Measurements from ENCODE around the gene SCTR.

Gene SCTR

DNA sequence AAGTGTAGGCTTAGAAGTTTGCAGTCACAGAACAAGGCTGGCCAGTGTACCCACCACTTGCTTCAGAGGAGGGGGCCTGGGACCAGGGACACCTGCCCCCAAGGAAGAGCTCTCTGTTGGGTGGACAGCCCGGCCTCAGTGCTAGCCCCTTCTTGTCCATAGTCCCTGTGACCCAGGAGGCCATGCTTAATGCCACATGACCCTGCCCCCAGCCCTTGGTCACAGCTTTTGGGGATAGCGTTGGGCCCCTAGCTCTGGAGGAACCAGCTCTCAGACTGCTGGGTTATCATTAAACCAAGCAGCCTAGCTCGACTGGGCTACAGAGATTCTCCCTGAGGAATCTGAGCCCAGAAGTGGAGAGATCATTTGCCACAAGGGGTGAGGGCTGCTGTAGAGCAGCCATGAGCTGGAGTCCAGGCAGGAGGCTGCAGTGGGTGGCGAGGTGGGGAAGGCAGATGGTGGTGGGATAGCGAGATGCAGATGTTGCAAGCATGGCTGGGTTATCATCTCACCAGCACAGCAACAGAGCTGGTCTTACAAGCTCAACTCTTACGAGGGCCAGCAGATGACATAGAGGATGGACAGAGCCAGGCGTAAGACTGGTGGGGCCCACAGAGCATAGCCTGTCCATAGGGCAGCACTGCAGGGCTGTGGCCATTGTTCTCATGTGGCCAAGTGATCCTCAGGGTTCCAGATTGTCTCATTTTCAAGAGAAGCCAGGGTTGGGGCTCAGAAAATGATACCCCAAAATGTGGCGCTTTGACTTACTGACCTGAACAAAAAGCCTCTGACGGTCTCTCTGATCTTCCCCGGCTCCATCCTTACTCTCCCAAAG is 99.8 kb downstream of the SCTR start:
- no peak overlapping the region for H3K4me3 ChIP-seq (ENCODE audit: insufficient read depth, low read depth, low read length)
- H3K4me1 ChIP-seq (ENCODE audit: control insufficient read depth, insufficient read depth, low read length) = peaks cover 6% of the 10 kb centered on the region
- H3K27ac ChIP-seq (ENCODE audit: insufficient read depth, low read depth, low read length, poor library complexity, severe bottlenecking) = no peak overlapping the region
- H3K27me3 ChIP-seq (ENCODE audit: control insufficient read depth, insufficient read depth, low read length, poor library complexity, severe bottlenecking) = peaks cover 1% of the 10 kb centered on the region
- H3K36me3 ChIP-seq (ENCODE audit: control insufficient read depth, insufficient read depth, low read length) = no peaks in the 10 kb centered on the region
- WGBS, 2 experiments = 93% methylated on average over 10 of the region's 10 CpGs
- H3K9me3 ChIP-seq (ENCODE audit: control insufficient read depth, low read length) = no peaks in the 10 kb centered on the region

DNA sequence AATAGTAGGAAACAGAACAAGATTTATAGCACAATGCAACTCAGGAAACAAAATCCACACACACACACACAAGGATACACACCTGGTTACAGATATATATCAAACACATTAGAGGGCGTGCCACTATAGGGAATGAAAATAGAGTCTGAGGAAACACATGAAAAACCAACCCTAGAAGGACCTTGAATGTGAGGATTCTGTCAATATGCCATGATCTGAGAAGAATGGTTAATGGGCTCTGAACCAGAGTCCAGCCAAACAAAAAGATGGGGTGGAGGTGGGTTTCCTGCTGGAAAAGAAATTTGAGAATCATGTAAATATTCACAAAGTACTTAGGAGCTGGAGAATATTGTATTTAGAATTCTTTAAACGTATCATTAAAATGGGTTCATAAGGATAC is 100.5 kb downstream of the SCTR start:
- Histone ChIP-seq H3K27me3 (ENCODE audit: control insufficient read depth, insufficient read depth, low read length, poor library complexity, severe bottlenecking) (no peaks in the 10 kb centered on the region), H3K27ac (ENCODE audit: insufficient read depth, low read depth, low read length, poor library complexity, severe bottlenecking) (no peak overlapping the region), H3K4me1 (ENCODE audit: control insufficient read depth, insufficient read depth, low read length) (peaks cover under 1% of the 10 kb centered on the region), H3K9me3 (ENCODE audit: control insufficient read depth, low read length) (no peaks in the 10 kb centered on the region), H3K36me3 (ENCODE audit: control insufficient read depth, insufficient read depth, low read length) (no peaks in the 10 kb centered on the region), H3K4me3 (ENCODE audit: insufficient read depth, low read depth, low read length) (no peak overlapping the region)
- 100% methylated on average over 2 of the region's 2 CpGs for WGBS, 2 experiments

DNA sequence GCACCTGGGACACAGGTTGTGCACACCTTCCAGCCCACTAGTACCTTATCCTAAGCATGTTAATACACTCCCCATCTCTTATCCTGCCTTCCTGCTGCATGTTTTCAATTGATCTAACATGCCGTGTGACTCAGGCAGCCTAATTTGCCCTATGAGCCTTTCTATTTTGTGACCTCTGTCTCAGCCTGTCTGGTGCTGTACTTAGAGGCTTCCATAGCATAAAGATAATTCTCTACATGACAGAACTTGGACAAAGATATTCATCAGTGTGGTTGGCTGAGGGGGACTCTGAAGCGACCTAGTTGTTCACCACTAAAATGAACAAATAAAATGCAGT is 101.2 kb downstream of the SCTR start:
- no peaks in the 10 kb centered on the region for H3K27me3 ChIP-seq (ENCODE audit: control insufficient read depth, insufficient read depth, low read length, poor library complexity, severe bottlenecking)

DNA sequence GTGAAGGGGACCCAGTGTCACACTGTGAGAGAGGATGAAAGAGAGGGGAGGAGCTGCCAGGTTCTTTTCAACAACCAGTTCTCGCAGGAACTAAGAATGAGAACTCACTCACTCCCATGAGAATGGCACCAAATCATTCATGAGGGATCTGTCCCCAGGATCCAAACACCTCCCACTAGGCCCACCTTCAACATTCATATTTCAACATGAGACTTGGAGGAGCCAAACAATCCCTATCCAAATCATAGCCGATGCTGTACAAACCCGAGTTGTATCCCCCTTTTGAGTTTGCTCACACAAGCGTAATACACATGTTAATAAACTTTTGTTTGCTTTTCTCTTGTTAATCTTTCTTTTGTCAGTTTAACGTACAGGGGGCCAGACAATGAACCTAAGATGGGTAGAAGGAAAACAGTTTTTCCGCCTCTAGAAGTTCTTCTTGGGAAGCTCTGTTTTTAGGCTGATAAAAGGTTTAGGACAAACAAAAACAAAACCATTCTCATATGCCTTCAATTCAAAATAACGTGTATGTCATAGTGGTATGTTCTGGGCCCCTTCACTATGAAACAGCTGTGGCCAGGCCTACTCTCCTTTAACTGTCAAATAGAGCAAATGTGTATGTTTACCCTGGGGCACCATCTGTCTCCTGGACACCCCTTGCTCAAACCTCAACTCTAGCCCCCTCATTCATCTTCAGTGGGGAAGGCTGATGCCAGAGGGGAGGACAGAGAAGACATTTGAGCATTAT is 101.7 kb downstream of the SCTR start:
- 83 to 87% methylated on average over 6 to 7 of the region's 7 CpGs for WGBS, 2 experiments

More for the DNA sequence above, 101.2 kb downstream of the SCTR start:
- no peak overlapping the region for H3K27ac ChIP-seq (ENCODE audit: insufficient read depth, low read depth, low read length, poor library complexity, severe bottlenecking)
- H3K4me3 ChIP-seq (ENCODE audit: insufficient read depth, low read depth, low read length) = no peak overlapping the region
- no peaks in the 10 kb centered on the region for H3K36me3 ChIP-seq (ENCODE audit: control insufficient read depth, insufficient read depth, low read length)
- H3K4me1 ChIP-seq (ENCODE audit: control insufficient read depth, insufficient read depth, low read length) = no peaks in the 10 kb centered on the region
- no peaks in the 10 kb centered on the region for H3K9me3 ChIP-seq (ENCODE audit: control insufficient read depth, low read length)
- WGBS, 2 experiments = 91 to 97% methylated on average over 2 of the region's 2 CpGs

DNA sequence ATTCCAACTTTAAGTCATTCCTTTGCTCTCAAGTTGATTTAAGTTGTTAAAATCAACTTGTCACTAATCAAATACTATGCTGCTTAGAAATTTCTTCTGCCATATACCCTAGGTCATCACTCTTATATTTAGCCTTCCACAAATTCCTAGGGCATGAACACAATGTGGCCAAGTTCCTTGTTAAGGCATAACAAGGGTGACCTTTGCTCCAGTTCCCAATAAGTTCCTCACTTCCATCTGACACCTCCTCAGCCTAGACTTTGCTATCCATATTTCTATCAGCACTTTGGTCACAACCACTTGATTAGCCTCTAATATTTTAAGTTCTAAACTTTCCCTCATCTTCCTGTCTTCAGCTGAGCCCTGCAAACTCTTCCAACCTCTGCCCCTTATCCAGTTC is 102.5 kb downstream of the SCTR start:
- Histone ChIP-seq H3K36me3 (ENCODE audit: control insufficient read depth, insufficient read depth, low read length) (no peaks in the 10 kb centered on the region), H3K4me1 (ENCODE audit: control insufficient read depth, insufficient read depth, low read length) (no peaks in the 10 kb centered on the region), H3K27ac (ENCODE audit: insufficient read depth, low read depth, low read length, poor library complexity, severe bottlenecking) (no peak overlapping the region), H3K4me3 (ENCODE audit: insufficient read depth, low read depth, low read length) (no peak overlapping the region), H3K27me3 (ENCODE audit: control insufficient read depth, insufficient read depth, low read length, poor library complexity, severe bottlenecking) (no peaks in the 10 kb centered on the region), H3K9me3 (ENCODE audit: control insufficient read depth, low read length) (no peaks in the 10 kb centered on the region)

More for the DNA sequence above, 101.7 kb downstream of the SCTR start:
- Histone ChIP-seq H3K4me1 (ENCODE audit: control insufficient read depth, insufficient read depth, low read length) (no peaks in the 10 kb centered on the region), H3K27ac (ENCODE audit: insufficient read depth, low read depth, low read length, poor library complexity, severe bottlenecking) (no peak overlapping the region), H3K36me3 (ENCODE audit: control insufficient read depth, insufficient read depth, low read length) (no peaks in the 10 kb centered on the region), H3K9me3 (ENCODE audit: control insufficient read depth, low read length) (no peaks in the 10 kb centered on the region), H3K4me3 (ENCODE audit: insufficient read depth, low read depth, low read length) (no peak overlapping the region), H3K27me3 (ENCODE audit: control insufficient read depth, insufficient read depth, low read length, poor library complexity, severe bottlenecking) (no peaks in the 10 kb centered on the region)

DNA sequence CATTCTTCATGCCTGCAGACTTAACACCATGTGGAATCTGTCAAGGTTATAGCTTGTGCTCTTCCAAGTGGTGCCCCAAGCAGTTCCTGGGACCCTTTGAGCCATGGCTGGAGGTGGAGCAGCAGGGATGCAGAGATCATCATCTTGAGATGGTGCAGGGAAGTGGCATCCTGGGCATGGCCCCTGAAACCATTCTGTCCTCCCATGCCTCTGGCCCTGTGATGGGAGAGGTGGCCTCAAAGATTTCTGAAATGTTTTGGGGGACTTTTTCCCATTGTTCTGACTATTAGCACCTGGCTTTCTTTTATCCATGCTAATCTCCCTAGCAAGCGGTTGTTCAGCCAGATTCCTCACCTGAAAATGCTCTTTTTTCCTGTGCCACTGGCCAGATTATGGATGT is 103.0 kb downstream of the SCTR start:
- Histone ChIP-seq H3K27me3 (ENCODE audit: control insufficient read depth, insufficient read depth, low read length, poor library complexity, severe bottlenecking) (no peaks in the 10 kb centered on the region), H3K9me3 (ENCODE audit: control insufficient read depth, low read length) (no peaks in the 10 kb centered on the region), H3K27ac (ENCODE audit: insufficient read depth, low read depth, low read length, poor library complexity, severe bottlenecking) (no peak overlapping the region), H3K4me3 (ENCODE audit: insufficient read depth, low read depth, low read length) (no peak overlapping the region), H3K36me3 (ENCODE audit: control insufficient read depth, insufficient read depth, low read length) (no peaks in the 10 kb centered on the region), H3K4me1 (ENCODE audit: control insufficient read depth, insufficient read depth, low read length) (no peaks in the 10 kb centered on the region)
- WGBS, 2 experiments = 91 to 100% methylated on average over 1 of the region's 1 CpG

DNA sequence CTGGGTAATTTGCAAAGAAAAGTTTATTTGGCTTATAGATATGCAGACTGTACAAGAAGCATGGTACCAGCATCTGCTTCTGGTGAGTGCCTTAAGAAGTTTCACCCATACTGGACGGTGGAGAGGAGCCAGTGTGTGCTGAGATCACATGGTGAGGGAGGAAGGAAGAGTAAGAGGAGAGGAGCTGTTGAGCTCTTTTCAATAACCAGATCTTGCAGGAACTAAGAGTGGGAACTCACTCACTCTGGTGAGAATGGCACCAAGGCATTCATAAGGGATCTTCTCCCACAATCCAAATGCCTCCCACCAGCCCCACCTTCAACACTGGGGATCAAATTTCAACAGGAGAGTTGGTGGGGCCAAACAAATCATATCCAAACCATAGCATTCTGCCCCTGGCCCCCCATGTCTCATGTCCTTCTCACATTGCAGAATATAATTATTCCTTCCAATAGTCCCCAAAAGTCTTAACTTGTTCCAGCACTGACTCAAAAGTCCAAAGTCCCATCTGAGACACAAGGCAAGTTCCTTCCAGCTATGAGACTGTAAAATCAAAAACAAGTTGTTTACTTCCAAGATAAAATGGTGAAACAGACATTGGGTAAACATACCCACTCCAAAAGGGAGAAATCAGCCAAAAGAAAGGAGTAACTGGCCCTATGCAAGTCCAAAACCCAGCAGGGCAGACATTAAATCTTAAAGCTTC is 104.3 kb downstream of the SCTR start:
- no peaks in the 10 kb centered on the region for H3K4me1 ChIP-seq (ENCODE audit: control insufficient read depth, insufficient read depth, low read length)
- H3K27ac ChIP-seq (ENCODE audit: insufficient read depth, low read depth, low read length, poor library complexity, severe bottlenecking) = no peak overlapping the region
- H3K36me3 ChIP-seq (ENCODE audit: control insufficient read depth, insufficient read depth, low read length) = no peaks in the 10 kb centered on the region
- H3K9me3 ChIP-seq (ENCODE audit: control insufficient read depth, low read length) = no peaks in the 10 kb centered on the region
- no peak overlapping the region for H3K4me3 ChIP-seq (ENCODE audit: insufficient read depth, low read depth, low read length)
- no peaks in the 10 kb centered on the region for H3K27me3 ChIP-seq (ENCODE audit: control insufficient read depth, insufficient read depth, low read length, poor library complexity, severe bottlenecking)
- 83 to 89% methylated on average over 1 of the region's 1 CpG for WGBS, 2 experiments

DNA sequence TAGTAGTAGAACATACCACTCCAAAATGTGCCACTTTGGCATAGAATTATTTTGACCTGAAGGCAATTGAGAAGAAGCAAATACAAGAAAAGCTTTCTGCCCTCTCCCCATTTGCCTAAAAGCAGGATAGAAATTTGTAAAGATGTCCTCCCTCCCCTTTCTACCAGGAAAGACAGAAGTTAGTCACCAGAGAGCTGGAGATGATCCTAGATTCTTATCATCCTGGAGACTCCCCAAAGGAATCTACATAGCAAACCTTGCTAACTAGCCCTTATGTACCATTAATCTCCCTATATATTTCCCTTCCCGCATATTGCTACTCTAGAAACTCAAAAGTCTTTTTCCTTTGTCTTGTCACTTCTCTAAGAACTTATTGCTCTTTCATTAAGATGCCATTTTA is 105.2 kb downstream of the SCTR start:
- no peak overlapping the region for H3K4me3 ChIP-seq (ENCODE audit: insufficient read depth, low read depth, low read length)
- no peak overlapping the region for H3K27ac ChIP-seq (ENCODE audit: insufficient read depth, low read depth, low read length, poor library complexity, severe bottlenecking)
- H3K27me3 ChIP-seq (ENCODE audit: control insufficient read depth, insufficient read depth, low read length, poor library complexity, severe bottlenecking) = no peaks in the 10 kb centered on the region
- 88 to 100% methylated on average over 1 of the region's 1 CpG for whole genome bisulfite sequencing, 2 experiments
- H3K9me3 ChIP-seq (ENCODE audit: control insufficient read depth, low read length) = no peaks in the 10 kb centered on the region
- H3K36me3 ChIP-seq (ENCODE audit: control insufficient read depth, insufficient read depth, low read length) = no peaks in the 10 kb centered on the region
- no peaks in the 10 kb centered on the region for H3K4me1 ChIP-seq (ENCODE audit: control insufficient read depth, insufficient read depth, low read length)

DNA sequence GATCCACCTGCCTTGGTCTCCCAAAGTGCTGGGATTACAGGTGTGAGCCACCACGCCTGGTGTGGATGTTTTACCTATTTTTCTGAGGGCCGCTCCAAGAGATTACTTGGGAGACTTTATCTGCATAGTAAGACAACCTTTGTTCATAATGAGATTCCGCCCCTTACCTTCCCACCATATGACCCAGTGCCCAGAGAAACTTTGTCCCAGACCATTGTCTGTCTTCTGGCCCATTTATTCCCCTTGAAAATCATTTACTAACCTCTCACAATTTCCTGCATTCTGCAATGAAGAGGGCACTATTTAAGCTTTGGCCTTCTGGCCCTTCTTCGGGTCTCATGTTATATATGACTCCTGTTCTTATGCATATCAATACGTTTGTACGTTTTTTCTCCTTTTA is 106.4 kb downstream of the SCTR start:
- no peaks in the 10 kb centered on the region for H3K27me3 ChIP-seq (ENCODE audit: control insufficient read depth, insufficient read depth, low read length, poor library complexity, severe bottlenecking)
- 93 to 95% methylated on average over 6 of the region's 6 CpGs for WGBS, 2 experiments
- H3K9me3 ChIP-seq (ENCODE audit: control insufficient read depth, low read length) = no peaks in the 10 kb centered on the region
- H3K27ac ChIP-seq (ENCODE audit: insufficient read depth, low read depth, low read length, poor library complexity, severe bottlenecking) = no peak overlapping the region
- no peak overlapping the region for H3K4me3 ChIP-seq (ENCODE audit: insufficient read depth, low read depth, low read length)
- H3K4me1 ChIP-seq (ENCODE audit: control insufficient read depth, insufficient read depth, low read length) = no peaks in the 10 kb centered on the region
- H3K36me3 ChIP-seq (ENCODE audit: control insufficient read depth, insufficient read depth, low read length) = no peaks in the 10 kb centered on the region

DNA sequence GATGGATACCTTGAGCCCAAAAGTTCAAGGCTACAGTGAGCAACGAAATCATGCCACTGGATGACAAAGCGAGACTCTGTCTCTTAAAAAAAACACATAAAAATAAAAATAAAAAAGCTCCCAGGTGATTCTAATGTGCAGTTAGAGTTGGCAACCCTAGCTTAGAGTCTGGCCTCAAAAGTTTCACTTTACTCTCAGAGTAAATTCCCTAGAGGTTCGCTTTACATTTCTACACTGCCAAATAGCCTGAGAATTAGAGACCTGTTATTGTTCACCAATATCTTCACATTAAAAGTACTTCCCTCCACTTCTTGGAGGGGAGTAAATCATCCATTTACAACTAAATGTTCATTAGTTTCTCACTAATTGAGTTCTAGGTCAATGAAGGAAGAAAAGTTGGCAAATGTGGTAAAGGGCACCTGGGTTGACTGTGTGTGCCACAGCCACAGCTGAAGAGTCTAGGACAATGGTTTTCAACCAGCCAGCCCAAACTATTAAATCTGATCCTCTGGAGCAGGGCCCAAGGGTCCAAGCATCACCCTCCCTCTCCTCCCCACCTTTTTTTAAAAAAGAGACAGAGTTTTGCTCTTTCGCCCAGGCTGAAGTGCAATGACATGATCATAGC is 107.9 kb downstream of the SCTR start:
- H3K4me3 ChIP-seq (ENCODE audit: insufficient read depth, low read depth, low read length) = no peak overlapping the region
- H3K27ac ChIP-seq (ENCODE audit: insufficient read depth, low read depth, low read length, poor library complexity, severe bottlenecking) = no peak overlapping the region
- no peaks in the 10 kb centered on the region for H3K27me3 ChIP-seq (ENCODE audit: control insufficient read depth, insufficient read depth, low read length, poor library complexity, severe bottlenecking)
- 89 to 90% methylated on average over 4 of the region's 4 CpGs for WGBS, 2 experiments
- H3K4me1 ChIP-seq (ENCODE audit: control insufficient read depth, insufficient read depth, low read length) = no peaks in the 10 kb centered on the region
- H3K36me3 ChIP-seq (ENCODE audit: control insufficient read depth, insufficient read depth, low read length) = no peaks in the 10 kb centered on the region
- H3K9me3 ChIP-seq (ENCODE audit: control insufficient read depth, low read length) = no peaks in the 10 kb centered on the region
